IMR-90 (cell line): Measurements from ENCODE around the gene KLF13. TPM values are rescaled to one million over a fixed set of nuclear protein-coding genes. Genes with fewer than 3 reads are reported as not detected.

Experiments used
- ATAC-seq: fragments of 200-7000 bp; cut with Tn5 transposase; 2 replicates; pipeline ENCODE4 v1.9.1; 2020; ENCODE audit warnings: low read depth, mild to moderate bottlenecking, moderate library complexity
- BruUV-seq: library from RNA; stranded (reverse); fragments of 400-500 nt; replicated peaks from 2 replicates; lab custom pipeline; 2021; lab: Mats Ljungman, UMichigan
- CTCF ChIA-PET: fragments of 300-600 bp; formaldehyde crosslinking; extraction: SDS; loops from one replicate; lab custom pipeline; 2021; ENCODE audit warnings: antibody characterized with exemption; lab: Yijun Ruan, JAX
- POLR2A ChIA-PET: fragments of 300-600 bp; sonication (Branson Sonifier 250); formaldehyde crosslinking; loops from one replicate; lab custom pipeline; 2022; ENCODE audit warnings: antibody characterized with exemption; ENCODE audit not compliant: unreplicated experiment; lab: Charles Lee
- DNase-seq: peaks from one replicate; pipeline ENCODE4 v3.0.0; 2013
- H2AFZ ChIP-seq: replicated peaks from 2 replicates; pipeline ENCODE3; 2013; ENCODE audit warnings: low read length, mild to moderate bottlenecking; ENCODE audit not compliant: poor library complexity
- H2AK5ac ChIP-seq: 2 replicates; pipeline ENCODE4 v1.6.1; 2013; ENCODE audit warnings: low read depth, low read length, inconsistent platforms
- H2AK9ac ChIP-seq: replicated peaks from 2 replicates; pipeline ENCODE3; 2013; ENCODE audit warnings: mild to moderate bottlenecking, low read depth, low read length, moderate library complexity; ENCODE audit not compliant: poor library complexity
- H2BK120ac ChIP-seq: 2 replicates; pipeline ENCODE4 v1.6.1; 2013; ENCODE audit warnings: low read depth, low read length, inconsistent platforms
- H2BK15ac ChIP-seq: 3 replicates; pipeline ENCODE4 v1.6.1; 2013; ENCODE audit warnings: low read depth, low read length, inconsistent platforms
- H2BK20ac ChIP-seq: 2 replicates; pipeline ENCODE4 v1.6.1; 2013; ENCODE audit warnings: low read depth, mild to moderate bottlenecking, inconsistent platforms, low read length, moderate library complexity
- H2BK5ac ChIP-seq: 2 replicates; pipeline ENCODE4 v1.6.1; 2013; ENCODE audit warnings: mild to moderate bottlenecking, low read depth, low read length, inconsistent platforms; ENCODE audit not compliant: poor library complexity, severe bottlenecking
- H3K14ac ChIP-seq: replicated peaks from 2 replicates; pipeline ENCODE4 v1.6.1; 2013; ENCODE audit warnings: low read depth, low read length, inconsistent platforms
- H3K18ac ChIP-seq: 2 replicates; pipeline ENCODE4 v1.6.1; 2013; ENCODE audit warnings: low read depth, low read length, control low read depth
- H3K23ac ChIP-seq: 2 replicates; pipeline ENCODE4 v1.6.1; 2013; ENCODE audit warnings: low read depth, low read length, inconsistent platforms
- H3K27ac ChIP-seq: 2 replicates; pipeline ENCODE4 v1.5.1; 2013; ENCODE audit warnings: mild to moderate bottlenecking, control low read depth, low read length; ENCODE audit not compliant: insufficient read depth
- H3K27me3 ChIP-seq: 2 replicates; pipeline ENCODE4 v1.6.1; 2013; ENCODE audit warnings: low read length; ENCODE audit not compliant: control insufficient read depth, insufficient read depth
- H3K36me3 ChIP-seq: 2 replicates; pipeline ENCODE4 v1.6.1; 2013; ENCODE audit warnings: low read length, mixed read lengths; ENCODE audit not compliant: control insufficient read depth, insufficient read depth
- H3K4ac ChIP-seq: 2 replicates; pipeline ENCODE4 v1.6.1; 2013; ENCODE audit warnings: low read depth, low read length, inconsistent platforms
- H3K4me1 ChIP-seq: 2 replicates; pipeline ENCODE4 v1.6.1; 2013; ENCODE audit warnings: low read length, mixed read lengths; ENCODE audit not compliant: control insufficient read depth, insufficient read depth
- H3K4me2 ChIP-seq: 2 replicates; pipeline ENCODE4 v1.6.1; 2013; ENCODE audit warnings: low read depth, mild to moderate bottlenecking, control low read depth, low read length, moderate library complexity
- H3K4me3 ChIP-seq: 2 replicates; pipeline ENCODE4 v1.5.1; 2013; ENCODE audit warnings: low read depth, mild to moderate bottlenecking, control low read depth, low read length, moderate library complexity; ENCODE audit not compliant: insufficient read depth
- H3K56ac ChIP-seq: 2 replicates; pipeline ENCODE4 v1.6.1; 2013; ENCODE audit warnings: low read length, inconsistent platforms; ENCODE audit not compliant: insufficient read depth; ENCODE audit errors: extremely low read depth
- H3K79me1 ChIP-seq, 2 experiments: 2 replicates each; pipeline ENCODE4 v1.6.1; 2013; ENCODE audit warnings: low read length in 2 of 2, inconsistent platforms in 1 of 2, low read depth in 1 of 2
- H3K9ac ChIP-seq: 2 replicates; pipeline ENCODE4 v1.6.1; 2013; ENCODE audit warnings: low read depth, low read length, control low read depth
- H3K9me1 ChIP-seq: 2 replicates; pipeline ENCODE4 v1.6.1; 2013; ENCODE audit warnings: low read length, inconsistent platforms; ENCODE audit not compliant: insufficient read depth
- H3K9me3 ChIP-seq: 2 replicates; pipeline ENCODE4 v1.6.1; 2013; ENCODE audit warnings: low read length; ENCODE audit not compliant: control insufficient read depth, insufficient read depth
- H4K20me1 ChIP-seq: 2 replicates; pipeline ENCODE4 v1.6.1; 2013; ENCODE audit warnings: low read length, inconsistent platforms; ENCODE audit not compliant: insufficient read depth
- H4K5ac ChIP-seq: 2 replicates; pipeline ENCODE4 v1.6.1; 2013; ENCODE audit warnings: mild to moderate bottlenecking, low read depth, low read length, control low read depth
- H4K8ac ChIP-seq, 2 experiments: 2 replicates each; pipeline ENCODE4 v1.6.1; 2013; ENCODE audit warnings: low read depth in 2 of 2, low read length in 2 of 2, control low read depth in 1 of 2, inconsistent platforms in 1 of 2
- H4K91ac ChIP-seq: 2 replicates; pipeline ENCODE4 v1.6.1; 2013; ENCODE audit warnings: low read depth, low read length, inconsistent platforms; ENCODE audit not compliant: insufficient read depth
- CEBPB ChIP-seq: IDR thresholded peaks from 2 replicates; pipeline ENCODE4 v1.6.1; 2012; ENCODE audit warnings: low read depth, low read length, improper control_type of control experiment
- CTCF ChIP-seq: conservative IDR thresholded peaks from 2 replicates; pipeline ENCODE4 v1.5.1; 2012; ENCODE audit warnings: mild to moderate bottlenecking, low read depth, low read length, improper control_type of control experiment
- FOS ChIP-seq: fragments of 150-350 bp; IDR thresholded peaks from 2 replicates; pipeline ENCODE4 v1.6.1; 2016; ENCODE audit warnings: low read depth, low read length
- MAZ ChIP-seq: IDR thresholded peaks from 2 replicates; pipeline ENCODE4 v1.6.1; 2012; ENCODE audit warnings: low read depth, mild to moderate bottlenecking, low read length, improper control_type of control experiment, moderate library complexity, borderline replicate concordance
- NFE2L2 ChIP-seq: fragments of 150-350 bp; IDR thresholded peaks from 2 replicates; pipeline ENCODE4 v1.6.1; 2016; ENCODE audit warnings: low read depth, mild to moderate bottlenecking, low read length
- POLR2A ChIP-seq: IDR thresholded peaks from 2 replicates; pipeline ENCODE4 v1.6.1; 2012; ENCODE audit warnings: mild to moderate bottlenecking, low read depth, low read length
- RAD21 ChIP-seq: IDR thresholded peaks from 2 replicates; pipeline ENCODE4 v1.6.1; 2012; ENCODE audit warnings: low read length, improper control_type of control experiment
- RFX5 ChIP-seq: IDR thresholded peaks from 2 replicates; pipeline ENCODE4 v1.8.0; 2012; ENCODE audit warnings: low read depth, mild to moderate bottlenecking, low read length, moderate library complexity
- SMC3 ChIP-seq: fragments of 150-350 bp; IDR thresholded peaks from 2 replicates; pipeline ENCODE4 v1.6.1; 2016; ENCODE audit warnings: low read depth, mild to moderate bottlenecking, antibody characterized with exemption, low read length, moderate library complexity
- WGBS, 2 experiments: methylation state at CpG; one replicate each; pipeline versions ENCODE4 v1.1.5 to v1.1.7; 2013; ENCODE audit warnings: missing lambda C conversion rate in 2 of 2; ENCODE audit not compliant: insufficient read length in 1 of 2; ENCODE audit errors: extremely low coverage in 2 of 2; 5-methylcytosine and 5-hydroxymethylcytosine counted together
- dilution Hi-C: fragments of 300-500 bp; cut with HindIII; formaldehyde crosslinking; loops from one replicate; pipeline ENCODE4 v1.14.3; 2018; ENCODE audit warnings: low sequenced_read_pairs; ENCODE audit not compliant: unreplicated experiment
- in situ Hi-C: fragments of 300-500 bp; cut with MboI; formaldehyde crosslinking; loops from 3 replicates; pipeline ENCODE4 v1.14.3; 2019; ENCODE audit warnings: low sequenced_read_pairs, inconsistent platforms, mixed read lengths
- intact Hi-C: fragments of 100-400 bp; cut with micrococcal nuclease; formaldehyde crosslinking; loops from 2 replicates; pipeline ENCODE4 v1.10.0; 2022
- polyA plus RNA-seq, 3 experiments: library from polyadenylated mRNA; depleted of rRNA; stranded (reverse); fragments of >200 nt; gene quantifications; 2 replicates each; pipeline ENCODE4 v1.2.3, GENCODE V29; 2012; ENCODE audit warnings: low replicate concordance in 1 of 3
- total RNA-seq: library from RNA; depleted of rRNA; stranded (reverse); fragments of >200 nt; gene quantifications from 2 replicates; pipeline ENCODE4 v1.2.3, GENCODE V29; 2012
- TF ChIP-seq, protein P1 (sequence below): fragments of 150-350 bp; IDR thresholded peaks from 2 replicates; pipeline ENCODE4 v1.6.1; 2017; ENCODE audit warnings: mild to moderate bottlenecking, antibody characterized with exemption, low read length, low read depth

KLF13 gene
- total and polyA plus RNA-seq, 2 of the 4 experiments (the other 2 are of a cell fraction) = 9.5 to 10.6 TPM

- TF ChIP-seq, protein P1, sequence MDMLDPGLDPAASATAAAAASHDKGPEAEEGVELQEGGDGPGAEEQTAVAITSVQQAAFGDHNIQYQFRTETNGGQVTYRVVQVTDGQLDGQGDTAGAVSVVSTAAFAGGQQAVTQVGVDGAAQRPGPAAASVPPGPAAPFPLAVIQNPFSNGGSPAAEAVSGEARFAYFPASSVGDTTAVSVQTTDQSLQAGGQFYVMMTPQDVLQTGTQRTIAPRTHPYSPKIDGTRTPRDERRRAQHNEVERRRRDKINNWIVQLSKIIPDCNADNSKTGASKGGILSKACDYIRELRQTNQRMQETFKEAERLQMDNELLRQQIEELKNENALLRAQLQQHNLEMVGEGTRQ = no peak
- TF ChIP-seq RFX5 (no peak), NFE2L2 (no peak)
These were observed 73.7 kb downstream of the KLF13 start (continued) for GRCh38 chr15:31400222-31400927.

DNA sequence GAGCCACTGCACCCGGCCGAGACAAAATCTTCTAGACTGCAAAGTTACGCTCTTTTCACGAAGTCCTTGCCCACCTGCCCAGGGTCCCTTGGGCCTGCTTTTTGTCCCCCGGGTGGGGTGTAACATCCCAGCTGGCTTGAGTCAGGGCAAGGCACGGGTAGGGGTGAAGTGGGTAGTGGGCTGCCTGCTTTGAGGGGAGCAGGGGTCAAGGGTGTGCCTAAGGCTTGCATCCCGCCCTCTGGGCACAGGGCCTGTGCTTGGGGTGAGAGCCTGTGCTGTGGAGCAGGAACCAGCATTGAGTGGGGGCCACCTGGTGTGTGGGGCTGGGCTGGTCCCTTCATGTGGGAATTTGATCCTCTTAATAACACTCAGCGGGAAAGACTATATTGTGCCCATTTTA, 74.6 kb downstream of the KLF13 start:
- Histone ChIP-seq H4K8ac (no peak overlapping the region), H3K4me3 (no peak overlapping the region), H3K14ac (no peak overlapping the region), H3K23ac (no peak overlapping the region), H2BK20ac (no peak overlapping the region), H3K79me1 (no peaks in the 10 kb centered on the region), H2AFZ (no peak overlapping the region), H3K9me1 (peaks cover 21% of the 10 kb centered on the region; the same call in 1 of the 2 replicates), H3K56ac (no peak overlapping the region), H3K4me2 (no peak overlapping the region), H2BK15ac (no peak overlapping the region), H3K9me3 (peaks cover 3% of the 10 kb centered on the region), H3K36me3 (no peaks in the 10 kb centered on the region), H4K5ac (no peak overlapping the region), H4K91ac (no peak overlapping the region), H3K9ac (no peak overlapping the region), H3K18ac (no peak overlapping the region), H2BK120ac (no peak overlapping the region), H2AK9ac (no peak overlapping the region), H2AK5ac (no peak overlapping the region), H3K27me3 (no peaks in the 10 kb centered on the region), H3K4ac (no peak overlapping the region), H4K20me1 (no peaks in the 10 kb centered on the region), H2BK5ac (no peak overlapping the region), H3K4me1 (peaks cover 6% of the 10 kb centered on the region; the same call in 1 of the 2 replicates), H3K27ac (no peak overlapping the region)
- CTCF ChIA-PET = no interaction called here
- 67% methylated on average over 3 of the region's 8 CpGs; no CpG with 5 or more reads in 1 of the 2 experiments for WGBS, 2 experiments
- POLR2A ChIA-PET = no interaction called here
- TF ChIP-seq RFX5 = no peak
- TF ChIP-seq FOS = no peak
- no peak for TF ChIP-seq RAD21
- TF ChIP-seq CTCF = no peak
- TF ChIP-seq CEBPB = no peak
- TF ChIP-seq POLR2A = no peak
- TF ChIP-seq, protein P1 = no peak
- TF ChIP-seq MAZ = no peak
- TF ChIP-seq SMC3 = no peak
- no peak for TF ChIP-seq NFE2L2
- no TSS peak for BruUV-seq
- dilution Hi-C loops (no loop called here), in situ Hi-C loops (loop anchor here (5.0 kb wide), 1 partner anchor 36 kb away; no protein-coding TSS in a partner anchor), intact Hi-C loops (no loop called here)
- DNase-seq (no peak), ATAC-seq (no peak)
